Esophagus muscularis mucosa (tissue), 4 donors: ENCODE results near the gene EARS2. TPM values are rescaled to one million over a fixed set of nuclear protein-coding genes. Genes with fewer than 3 reads are reported as not detected.

Experiments used
- DNase-seq: peaks from one replicate; pipeline ENCODE4 v3.0.0-alpha.2; 2017; ENCODE audit errors: extremely low spot score
- H3K27ac ChIP-seq, 4 donors: fragments of 200-600 bp; sonication (generic); replicated peaks in 1 of 4; 1 replicate in 3 of 4; 2 replicates in 1 of 4; pipeline ENCODE4 v1.5.1; 2016 to 2019; ENCODE audit warnings: mild to moderate bottlenecking in 1 of 4
- H3K27me3 ChIP-seq, 4 donors: fragments of 200-600 bp; sonication (generic); one replicate each; pipeline versions ENCODE4 v1.5.1 to v1.6.0; 2016 to 2019
- H3K36me3 ChIP-seq, 4 donors: fragments of 200-600 bp; sonication (generic); one replicate each; pipeline ENCODE4 v1.5.1; 2016 to 2019
- H3K4me1 ChIP-seq, 4 donors: fragments of 200-600 bp; sonication (generic); one replicate each; pipeline ENCODE4 v1.5.1; 2016 to 2019
- H3K4me3 ChIP-seq, 4 donors: fragments of 200-600 bp; sonication (generic); 1 replicate in 2 of 4; 2 replicates in 2 of 4; pipeline ENCODE4 v1.5.1; 2016 to 2019; ENCODE audit warnings: mild to moderate bottlenecking in 4 of 4, moderate library complexity in 1 of 4
- H3K9me3 ChIP-seq, 4 donors: fragments of 200-600 bp; sonication (generic); 1 replicate in 3 of 4; 2 replicates in 1 of 4; pipeline ENCODE4 v1.5.1; 2016 to 2019
- CTCF ChIP-seq, 3 experiments: fragments of 200-600 bp in 2 of 3; fragments of 450-650 bp in 1 of 3; sonication (generic) in 2 of 3; IDR thresholded peaks; one replicate each; pipeline ENCODE4 v1.5.1; 2017 to 2019; ENCODE audit warnings: antibody characterized with exemption in 3 of 3, mild to moderate bottlenecking in 2 of 3, moderate library complexity in 1 of 3
- EP300 ChIP-seq: sonication (generic); formaldehyde crosslinking; IDR thresholded peaks from one replicate; pipeline ENCODE4 v1.6.1; 2017; ENCODE audit warnings: antibody characterized with exemption
- POLR2A ChIP-seq: fragments of 450-650 bp; IDR thresholded peaks from one replicate; pipeline ENCODE4 v1.6.1; 2017; ENCODE audit warnings: antibody characterized with exemption, moderate library complexity, mild to moderate bottlenecking, low read depth
- POLR2AphosphoS5 ChIP-seq, 2 donors: sonication (generic); formaldehyde crosslinking; IDR thresholded peaks; one replicate each; pipeline ENCODE4 v1.6.1; 2017; ENCODE audit warnings: antibody characterized with exemption in 2 of 2
- WGBS: methylation state at CpG from one replicate; pipeline ENCODE4 v1.1.5; 2018; 5-methylcytosine and 5-hydroxymethylcytosine counted together
- intact Hi-C: fragments of 100-400 bp; cut with DNase I; formaldehyde crosslinking; loops from one replicate; pipeline ENCODE4 v1.15.1; 2023
- total RNA-seq, 4 donors: library from RNA; depleted of rRNA; stranded (reverse); fragments of >200 nt; gene quantifications; one replicate each; pipeline versions ENCODE4 v1.1.0 to v1.2.1, GENCODE V29; 2016

EARS2 gene
- total RNA-seq, 4 donors from 2014 or later = 14.2 to 24.4 (median 18.2) TPM

GRCh38 chr16:23491490-23492391 lies 65.4 kb downstream of the EARS2 start:
- no peak for DNase-seq
- 83% methylated on average over 13 of the region's 14 CpGs for WGBS
- intact Hi-C loops = no loop called here
- H3K27ac ChIP-seq = no peak overlapping the region
- H3K4me1 ChIP-seq = peaks cover 9 to 17% (median 13%) of the 10 kb centered on the region in 4 donors
- peaks cover 66 to 100% (median 87%) of the 10 kb centered on the region in 4 donors for H3K36me3 ChIP-seq
- H3K4me3 ChIP-seq = no peak overlapping the region
- TF ChIP-seq CTCF (IDR thresholded peaks at IDR 0.05) = no peak
- no peak for TF ChIP-seq POLR2A
- no peak for TF ChIP-seq EP300
- no peak for TF ChIP-seq POLR2AphosphoS5 (IDR thresholded peaks at IDR 0.05)
- H3K9me3 ChIP-seq = no peaks in the 10 kb centered on the region
- no peaks in the 10 kb centered on the region for H3K27me3 ChIP-seq

GRCh38 chr16:23486480-23486879 lies 70.7 kb downstream of the EARS2 start:
- 98% methylated on average over 5 of the region's 5 CpGs for WGBS
- no peaks in the 10 kb centered on the region for H3K27me3 ChIP-seq
- no peak overlapping the region for H3K4me3 ChIP-seq
- H3K9me3 ChIP-seq = no peaks in the 10 kb centered on the region
- H3K36me3 ChIP-seq = peaks cover 81 to 100% (median 97%) of the 10 kb centered on the region in 4 donors
- TF ChIP-seq POLR2A = no peak
- TF ChIP-seq EP300 = no peak
- no peak for TF ChIP-seq POLR2AphosphoS5 (IDR thresholded peaks at IDR 0.05)
- TF ChIP-seq CTCF (IDR thresholded peaks at IDR 0.05) = no peak
- H3K4me1 ChIP-seq = peaks cover 0 to under 1% (median 0%) of the 10 kb centered on the region in 4 donors
- no peak for DNase-seq
- H3K27ac ChIP-seq = no peak overlapping the region
- intact Hi-C loops = no loop called here

- Histone ChIP-seq H3K4me1 (no peaks in the 10 kb centered on the region), H3K27ac (no peak overlapping the region), H3K36me3 (peaks cover 83 to 100% (median 98%) of the 10 kb centered on the region in 4 donors), H3K27me3 (no peaks in the 10 kb centered on the region), H3K9me3 (no peaks in the 10 kb centered on the region), H3K4me3 (no peak overlapping the region)
- 98% methylated on average over 8 of the region's 8 CpGs for WGBS
- no peak for DNase-seq
- intact Hi-C loops = no loop called here
- TF ChIP-seq POLR2AphosphoS5 (IDR thresholded peaks at IDR 0.05) = no peak
- no peak for TF ChIP-seq POLR2A
- TF ChIP-seq EP300 = no peak
- no peak for TF ChIP-seq CTCF (IDR thresholded peaks at IDR 0.05)
These were observed 71.3 kb downstream of the EARS2 start for GRCh38 chr16:23485841-23486240.

- no peak overlapping the region for H3K27ac ChIP-seq
- DNase-seq = no peak
- WGBS = 80% methylated on average over 2 of the region's 2 CpGs
- no peaks in the 10 kb centered on the region for H3K27me3 ChIP-seq
- H3K36me3 ChIP-seq = peaks cover 83 to 100% (median 98%) of the 10 kb centered on the region in 4 donors
- TF ChIP-seq POLR2AphosphoS5 (IDR thresholded peaks at IDR 0.05) (no peak), POLR2A (no peak), CTCF (IDR thresholded peaks at IDR 0.05) (no peak), EP300 (no peak)
- intact Hi-C loops = no loop called here
- no peaks in the 10 kb centered on the region for H3K9me3 ChIP-seq
- no peaks in the 10 kb centered on the region for H3K4me1 ChIP-seq
- H3K4me3 ChIP-seq = no peak overlapping the region
These were observed 71.9 kb downstream of the EARS2 start for GRCh38 chr16:23485257-23485614.
